B cell (primary cell): Measurements from ENCODE around the gene TIAM2.

Experiments
- EZH2 ChIP-seq: IDR thresholded peaks from 2 replicates; pipeline ENCODE4 v1.6.1; 2012; ENCODE audit warnings: borderline replicate concordance, low read depth, mild to moderate bottlenecking, moderate library complexity, low read length; ENCODE audit not compliant: insufficient read depth, poor library complexity, severe bottlenecking
- TF ChIP-seq, protein P1 (sequence below): fragments of 200-600 bp; IDR thresholded peaks from one replicate; pipeline ENCODE4 v1.8.0; 2022; ENCODE audit warnings: antibody characterized with exemption, mild to moderate bottlenecking

DNA sequence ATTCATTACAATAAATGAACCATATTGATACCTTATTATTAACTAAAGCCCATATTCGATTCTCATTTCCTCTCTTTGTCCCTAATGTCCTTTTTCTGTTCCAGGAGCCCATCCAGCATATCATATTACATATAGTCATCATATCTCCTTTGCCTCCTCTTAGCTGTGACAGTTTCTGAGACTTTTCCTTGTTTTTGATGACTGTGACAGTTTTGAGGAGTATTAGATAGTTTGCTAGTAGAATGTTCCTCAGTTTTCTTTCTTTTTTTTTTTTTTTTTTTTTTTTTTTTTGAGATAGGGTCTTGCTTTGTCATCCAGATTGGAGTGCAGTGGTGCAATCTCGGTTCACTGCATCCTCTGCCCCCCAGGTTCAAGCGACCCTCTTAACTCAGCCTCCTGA lies 61.6 kb downstream of the TIAM2 start:
- TF ChIP-seq, protein P1, sequence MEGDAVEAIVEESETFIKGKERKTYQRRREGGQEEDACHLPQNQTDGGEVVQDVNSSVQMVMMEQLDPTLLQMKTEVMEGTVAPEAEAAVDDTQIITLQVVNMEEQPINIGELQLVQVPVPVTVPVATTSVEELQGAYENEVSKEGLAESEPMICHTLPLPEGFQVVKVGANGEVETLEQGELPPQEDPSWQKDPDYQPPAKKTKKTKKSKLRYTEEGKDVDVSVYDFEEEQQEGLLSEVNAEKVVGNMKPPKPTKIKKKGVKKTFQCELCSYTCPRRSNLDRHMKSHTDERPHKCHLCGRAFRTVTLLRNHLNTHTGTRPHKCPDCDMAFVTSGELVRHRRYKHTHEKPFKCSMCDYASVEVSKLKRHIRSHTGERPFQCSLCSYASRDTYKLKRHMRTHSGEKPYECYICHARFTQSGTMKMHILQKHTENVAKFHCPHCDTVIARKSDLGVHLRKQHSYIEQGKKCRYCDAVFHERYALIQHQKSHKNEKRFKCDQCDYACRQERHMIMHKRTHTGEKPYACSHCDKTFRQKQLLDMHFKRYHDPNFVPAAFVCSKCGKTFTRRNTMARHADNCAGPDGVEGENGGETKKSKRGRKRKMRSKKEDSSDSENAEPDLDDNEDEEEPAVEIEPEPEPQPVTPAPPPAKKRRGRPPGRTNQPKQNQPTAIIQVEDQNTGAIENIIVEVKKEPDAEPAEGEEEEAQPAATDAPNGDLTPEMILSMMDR: no peak
- TF ChIP-seq EZH2: no peak
